BE2C (cell line): ENCODE measurements around the gene COL6A3.

Experiments used
- DNase-seq: peaks from one replicate; pipeline ENCODE4 v3.0.0-alpha.2; 2020
- H3K27me3 ChIP-seq: fragments of 250-450 bp; sonication (Bioruptor Pico); 2 replicates; pipeline ENCODE4 v1.5.1; 2020; ENCODE audit warnings: mild to moderate bottlenecking
- H3K36me3 ChIP-seq: fragments of 250-450 bp; sonication (Bioruptor Pico); 2 replicates; pipeline ENCODE4 v1.5.1; 2020; ENCODE audit warnings: mild to moderate bottlenecking
- H3K4me1 ChIP-seq: fragments of 250-450 bp; sonication (Bioruptor Pico); 2 replicates; pipeline ENCODE4 v1.5.1; 2020
- H3K4me3 ChIP-seq: 2 replicates; pipeline ENCODE4 v1.5.1; 2011; ENCODE audit warnings: low read depth, low read length
- H3K9me3 ChIP-seq: fragments of 250-450 bp; sonication (Bioruptor Pico); 2 replicates; pipeline ENCODE4 v1.5.1; 2020
- TF ChIP-seq, protein P1 (sequence below): IDR thresholded peaks from 2 replicates; pipeline ENCODE4 v1.5.1; 2012; ENCODE audit warnings: mild to moderate bottlenecking, low read depth, low read length

COL6A3 gene

DNA sequence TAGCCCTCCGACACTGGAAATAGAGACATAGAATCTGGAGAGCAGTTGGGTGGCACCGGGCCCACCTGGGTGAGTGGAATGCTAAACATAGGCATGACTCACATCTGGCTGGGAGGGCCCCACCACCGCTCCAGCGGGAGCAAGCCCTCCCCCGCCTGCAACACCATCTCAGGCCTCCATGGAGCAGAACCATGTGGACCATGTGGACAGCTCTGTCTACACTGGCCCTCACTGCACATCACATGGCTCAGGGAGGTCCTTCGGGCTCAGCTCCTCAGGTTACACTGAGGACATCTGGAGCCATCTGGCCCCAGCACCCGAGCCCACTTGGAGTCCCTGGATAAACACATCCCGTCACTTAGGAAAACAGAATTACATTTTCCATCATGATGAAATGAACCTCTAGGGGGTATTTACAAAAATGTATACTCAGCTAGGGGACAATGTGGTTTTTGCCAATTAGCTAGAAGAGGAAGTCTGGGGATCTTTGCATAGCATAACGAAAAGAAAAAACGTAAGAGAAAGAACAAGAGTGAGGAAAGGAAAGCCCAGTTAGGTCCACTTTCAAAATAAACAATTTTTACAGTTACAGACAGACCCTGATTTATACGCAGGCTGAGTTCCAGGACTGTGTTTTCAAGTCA is 42.4 kb upstream of the COL6A3 start:
- TF ChIP-seq, protein P1, sequence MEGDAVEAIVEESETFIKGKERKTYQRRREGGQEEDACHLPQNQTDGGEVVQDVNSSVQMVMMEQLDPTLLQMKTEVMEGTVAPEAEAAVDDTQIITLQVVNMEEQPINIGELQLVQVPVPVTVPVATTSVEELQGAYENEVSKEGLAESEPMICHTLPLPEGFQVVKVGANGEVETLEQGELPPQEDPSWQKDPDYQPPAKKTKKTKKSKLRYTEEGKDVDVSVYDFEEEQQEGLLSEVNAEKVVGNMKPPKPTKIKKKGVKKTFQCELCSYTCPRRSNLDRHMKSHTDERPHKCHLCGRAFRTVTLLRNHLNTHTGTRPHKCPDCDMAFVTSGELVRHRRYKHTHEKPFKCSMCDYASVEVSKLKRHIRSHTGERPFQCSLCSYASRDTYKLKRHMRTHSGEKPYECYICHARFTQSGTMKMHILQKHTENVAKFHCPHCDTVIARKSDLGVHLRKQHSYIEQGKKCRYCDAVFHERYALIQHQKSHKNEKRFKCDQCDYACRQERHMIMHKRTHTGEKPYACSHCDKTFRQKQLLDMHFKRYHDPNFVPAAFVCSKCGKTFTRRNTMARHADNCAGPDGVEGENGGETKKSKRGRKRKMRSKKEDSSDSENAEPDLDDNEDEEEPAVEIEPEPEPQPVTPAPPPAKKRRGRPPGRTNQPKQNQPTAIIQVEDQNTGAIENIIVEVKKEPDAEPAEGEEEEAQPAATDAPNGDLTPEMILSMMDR, result no peak
- Histone ChIP-seq H3K36me3 (no peaks in the 10 kb centered on the region), H3K9me3 (no peaks in the 10 kb centered on the region), H3K4me3 (no peak overlapping the region), H3K4me1 (no peaks in the 10 kb centered on the region), H3K27me3 (no peaks in the 10 kb centered on the region)
- DNase-seq, result no peak

DNA sequence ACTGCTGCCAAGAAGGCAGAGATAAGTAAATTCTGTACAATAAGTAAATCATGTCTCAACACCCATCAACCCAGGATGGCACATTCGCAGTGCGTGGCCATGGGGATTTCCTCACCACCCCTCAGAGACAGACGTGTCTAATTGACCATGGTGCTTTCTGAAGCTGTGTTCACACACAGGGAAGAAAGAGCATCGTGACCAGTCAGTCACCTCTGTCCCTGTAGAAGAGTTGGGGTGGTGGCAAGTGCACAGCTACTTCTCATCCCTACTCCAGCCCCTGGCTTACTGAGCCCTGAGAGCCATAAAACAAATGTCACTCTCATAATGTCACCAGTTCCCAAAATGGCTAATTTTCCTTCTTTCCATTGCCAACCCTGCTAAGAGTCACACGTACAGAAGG is 41.8 kb upstream of the COL6A3 start:
- TF ChIP-seq, protein P1, result no peak
- H3K4me3 ChIP-seq, result no peak overlapping the region
- no peak for DNase-seq
- no peaks in the 10 kb centered on the region for H3K27me3 ChIP-seq
- H3K9me3 ChIP-seq, result no peaks in the 10 kb centered on the region
- H3K36me3 ChIP-seq, result no peaks in the 10 kb centered on the region
- no peaks in the 10 kb centered on the region for H3K4me1 ChIP-seq

DNA sequence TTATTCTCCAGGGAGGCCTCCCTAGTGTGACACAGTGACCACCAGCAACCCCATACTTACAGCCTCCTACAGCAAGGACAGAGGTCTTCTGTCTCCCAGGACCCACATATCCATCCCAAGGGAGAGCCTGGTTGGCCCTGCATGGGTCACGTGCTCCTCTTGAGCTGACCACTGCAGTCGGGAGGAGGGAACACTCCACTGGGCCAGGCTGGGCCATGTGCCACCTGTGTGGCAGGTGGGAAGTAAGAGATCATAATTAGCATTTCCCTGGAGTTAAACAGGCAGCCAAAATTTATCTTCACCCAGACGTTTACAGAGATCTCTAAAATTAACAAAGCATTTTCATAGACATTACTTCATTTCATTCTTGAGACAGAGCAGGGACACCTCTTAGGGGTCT is 39.7 kb upstream of the COL6A3 start:
- no peak overlapping the region for H3K4me3 ChIP-seq
- no peaks in the 10 kb centered on the region for H3K36me3 ChIP-seq
- TF ChIP-seq, protein P1, result no peak
- DNase-seq, result no peak
- no peaks in the 10 kb centered on the region for H3K4me1 ChIP-seq
- H3K27me3 ChIP-seq, result no peaks in the 10 kb centered on the region
- H3K9me3 ChIP-seq, result no peaks in the 10 kb centered on the region

DNA sequence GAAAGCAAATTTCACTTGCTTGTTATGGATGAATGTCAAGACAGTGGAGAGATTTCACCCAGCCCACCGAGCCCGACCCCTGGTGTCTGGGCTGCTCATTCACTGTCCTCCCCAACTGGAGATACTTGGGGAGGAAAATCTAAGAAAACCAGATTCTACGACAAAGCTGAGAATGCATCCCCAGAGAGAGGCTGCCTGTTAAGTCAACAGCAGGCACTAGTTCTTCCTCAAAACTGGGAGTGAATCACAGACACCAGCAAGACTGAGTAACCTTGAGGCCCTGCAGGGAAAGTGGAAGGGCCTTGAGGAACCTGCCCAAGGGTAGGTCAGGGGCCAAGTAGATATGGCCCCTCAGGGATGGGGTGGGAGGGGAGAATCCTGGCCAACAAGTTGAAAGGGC is 38.9 kb upstream of the COL6A3 start:
- no peak overlapping the region for H3K4me3 ChIP-seq
- H3K27me3 ChIP-seq, result no peaks in the 10 kb centered on the region
- H3K4me1 ChIP-seq, result no peaks in the 10 kb centered on the region
- TF ChIP-seq, protein P1, result no peak
- no peak for DNase-seq
- H3K9me3 ChIP-seq, result no peaks in the 10 kb centered on the region
- no peaks in the 10 kb centered on the region for H3K36me3 ChIP-seq

DNA sequence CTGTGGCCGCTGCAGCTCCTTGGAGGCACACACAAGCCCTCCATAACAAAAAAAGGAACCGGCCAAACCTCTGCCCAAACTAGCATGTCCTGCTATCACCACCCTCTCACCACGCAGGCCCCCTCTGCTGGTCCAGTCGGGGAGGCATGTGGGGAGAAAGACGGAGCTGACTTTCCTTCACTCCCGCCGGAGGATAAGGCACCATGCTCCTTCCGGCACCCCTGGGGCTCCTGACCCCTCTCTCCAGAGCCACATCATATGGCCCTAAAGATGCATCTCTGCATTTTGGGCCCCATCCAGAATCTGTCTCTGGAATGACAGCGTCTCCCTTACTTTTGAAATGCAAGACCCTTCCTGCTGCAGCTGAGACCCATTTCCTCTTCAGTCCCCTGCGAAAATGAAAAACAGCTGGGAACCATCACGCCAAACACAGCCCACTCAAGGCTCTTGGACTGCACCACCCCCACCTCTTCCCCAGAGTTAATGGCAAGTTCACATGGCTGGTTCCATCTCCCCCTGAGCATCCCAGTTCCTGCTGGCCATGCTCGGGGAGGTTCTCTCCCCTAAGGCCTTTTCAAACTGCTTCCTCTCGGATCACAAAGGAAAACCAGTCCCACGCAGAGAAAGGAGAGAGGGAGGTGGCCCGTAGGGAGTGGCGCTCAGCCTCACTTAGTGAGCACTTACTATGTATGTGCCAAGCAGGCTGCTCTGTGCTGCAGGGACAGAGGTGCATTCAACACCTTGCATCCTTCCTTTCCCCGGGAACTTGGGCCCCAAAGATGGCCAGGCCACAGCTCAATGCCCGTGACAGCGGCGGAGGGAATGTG is 37.9 kb upstream of the COL6A3 start:
- no peaks in the 10 kb centered on the region for H3K9me3 ChIP-seq
- no peak overlapping the region for H3K4me3 ChIP-seq
- TF ChIP-seq, protein P1, result peak; percentile 39
- no peak for DNase-seq
- H3K36me3 ChIP-seq, result no peaks in the 10 kb centered on the region
- no peaks in the 10 kb centered on the region for H3K4me1 ChIP-seq
- H3K27me3 ChIP-seq, result no peaks in the 10 kb centered on the region

DNA sequence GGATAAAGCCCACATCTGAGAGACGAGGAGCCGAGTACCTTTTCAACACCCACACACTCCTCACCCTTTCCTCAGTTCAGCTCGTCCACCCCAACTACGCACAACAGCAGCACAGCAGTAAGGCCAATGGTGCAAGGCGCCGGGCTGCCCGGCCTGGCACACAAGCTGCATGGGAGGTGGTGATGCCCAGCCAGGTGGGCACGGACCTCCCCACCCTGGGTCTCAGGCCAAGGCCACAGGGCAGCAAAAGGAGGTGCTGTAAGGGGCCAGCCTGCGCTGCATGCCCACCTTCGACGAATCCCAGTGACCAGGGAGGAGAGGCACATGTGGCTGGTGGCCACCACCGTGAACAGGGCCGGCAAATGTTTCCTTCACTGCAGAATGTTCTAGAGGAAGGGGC is 36.6 kb upstream of the COL6A3 start:
- TF ChIP-seq, protein P1, result no peak
- H3K27me3 ChIP-seq, result no peaks in the 10 kb centered on the region

More for the DNA sequence above, 36.6 kb upstream of the COL6A3 start:
- H3K4me1 ChIP-seq, result no peaks in the 10 kb centered on the region
- no peak for DNase-seq
- no peaks in the 10 kb centered on the region for H3K36me3 ChIP-seq
- H3K9me3 ChIP-seq, result no peaks in the 10 kb centered on the region
- H3K4me3 ChIP-seq, result no peak overlapping the region
